IPS-18c (cell line): Measurements from ENCODE around the gene MYO9B.
"Not testable (repeated sequence)": the region's sequence is repeated elsewhere in the genome, so short reads cannot be mapped to it uniquely, and the experiment has no call there.

Experiments
- H3K4me3 ChIP-seq: 2 replicates; pipeline ENCODE4 v1.7.0; 2013; ENCODE audit warnings: low read depth, mild to moderate bottlenecking, low read length, moderate library complexity; ENCODE audit not compliant: insufficient read depth
- H3K9me3 ChIP-seq: one replicate; pipeline ENCODE4 v1.6.1; 2013; ENCODE audit warnings: mild to moderate bottlenecking, low read length, moderate library complexity; ENCODE audit not compliant: control insufficient read depth, insufficient read depth

The MYO9B gene

GRCh38 chr19:17170538-17171297, 95.1 kb downstream of the MYO9B start:
- H3K9me3 ChIP-seq: no peaks in the 10 kb centered on the region

GRCh38 chr19:17171874-17172273, 96.3 kb downstream of the MYO9B start:
- H3K4me3 ChIP-seq: no peak overlapping the region
- no peaks in the 10 kb centered on the region for H3K9me3 ChIP-seq

More at GRCh38 chr19:17170538-17171297, 95.1 kb downstream of the MYO9B start:
- H3K4me3 ChIP-seq: no peak overlapping the region

GRCh38 chr19:17172624-17173345, 97.2 kb downstream of the MYO9B start:
- Histone ChIP-seq H3K9me3 (no peaks in the 10 kb centered on the region), H3K4me3 (no peak overlapping the region)

GRCh38 chr19:17178291-17178690, 102.7 kb downstream of the MYO9B start:
- H3K9me3 ChIP-seq: no peaks in the 10 kb centered on the region
- H3K4me3 ChIP-seq: no peak overlapping the region

- Histone ChIP-seq H3K9me3 (no peaks in the 10 kb centered on the region), H3K4me3 (no peak overlapping the region)
Measured at GRCh38 chr19:17180997-17181702, 105.6 kb downstream of the MYO9B start.

GRCh38 chr19:17183271-17183761, 107.7 kb downstream of the MYO9B start:
- Histone ChIP-seq H3K9me3 (no peaks in the 10 kb centered on the region), H3K4me3 (no peak overlapping the region)

GRCh38 chr19:17183858-17184321, 108.3 kb downstream of the MYO9B start:
- no peaks in the 10 kb centered on the region for H3K9me3 ChIP-seq
- no peak overlapping the region for H3K4me3 ChIP-seq

- H3K4me3 ChIP-seq: no peak overlapping the region
- no peaks in the 10 kb centered on the region for H3K9me3 ChIP-seq
Measured at GRCh38 chr19:17184371-17184841, 108.8 kb downstream of the MYO9B start.

GRCh38 chr19:17185590-17185989, 110.0 kb downstream of the MYO9B start:
- Histone ChIP-seq H3K4me3 (no peak overlapping the region), H3K9me3 (no peaks in the 10 kb centered on the region)

- H3K9me3 ChIP-seq, H3K4me3 ChIP-seq: not testable (repeated sequence)
Measured at GRCh38 chr19:17191736-17192135, 116.2 kb downstream of the MYO9B start.

GRCh38 chr19:17192751-17193150, 117.2 kb downstream of the MYO9B start:
- peaks cover 2% of the 10 kb centered on the region for H3K9me3 ChIP-seq
- H3K4me3 ChIP-seq: no peak overlapping the region

GRCh38 chr19:17194608-17195007, 119.0 kb downstream of the MYO9B start:
- Histone ChIP-seq H3K9me3 (peaks cover 2% of the 10 kb centered on the region), H3K4me3 (no peak overlapping the region)

- Histone ChIP-seq H3K4me3 (no peak overlapping the region), H3K9me3 (peaks cover 2% of the 10 kb centered on the region)
Measured at GRCh38 chr19:17195106-17195505, 119.5 kb downstream of the MYO9B start.

GRCh38 chr19:17196610-17197009, 121.0 kb downstream of the MYO9B start:
- Histone ChIP-seq H3K4me3 (no peak overlapping the region), H3K9me3 (peaks cover 2% of the 10 kb centered on the region)

GRCh38 chr19:17197666-17198065, 122.1 kb downstream of the MYO9B start:
- no peak overlapping the region for H3K4me3 ChIP-seq
- peaks cover 2% of the 10 kb centered on the region for H3K9me3 ChIP-seq

- Histone ChIP-seq H3K4me3 (no peak overlapping the region), H3K9me3 (no peaks in the 10 kb centered on the region)
Measured at GRCh38 chr19:17200408-17201079, 125.0 kb downstream of the MYO9B start.

GRCh38 chr19:17202249-17202648, 126.7 kb downstream of the MYO9B start:
- H3K4me3 ChIP-seq: no peak overlapping the region
- H3K9me3 ChIP-seq: no peaks in the 10 kb centered on the region
